Endodermal cell (in vitro differentiated cells): ENCODE measurements around the gene STON2. TPM values are rescaled to one million over a fixed set of nuclear protein-coding genes. Genes with fewer than 3 reads are reported as not detected.

Experiments
- DNase-seq: peaks from one replicate; pipeline ENCODE4 v3.0.0-alpha.2; 2017
- H3K27ac ChIP-seq: 2 replicates; pipeline ENCODE4 v1.5.1; 2013; ENCODE audit warnings: mild to moderate bottlenecking, low read depth, low read length, moderate library complexity
- H3K27me3 ChIP-seq: 2 replicates; pipeline ENCODE4 v1.6.1; 2013; ENCODE audit warnings: mild to moderate bottlenecking, low read length, moderate library complexity; ENCODE audit not compliant: insufficient read depth, control insufficient read depth, poor library complexity, severe bottlenecking
- H3K36me3 ChIP-seq: 2 replicates; pipeline ENCODE4 v1.7.0; 2013; ENCODE audit warnings: mild to moderate bottlenecking, low read length, moderate library complexity; ENCODE audit not compliant: control insufficient read depth, insufficient read depth
- H3K4me1 ChIP-seq: one replicate; pipeline ENCODE4 v1.7.0; 2013; ENCODE audit warnings: low read length; ENCODE audit not compliant: control insufficient read depth, insufficient read depth
- H3K4me3 ChIP-seq: 2 replicates; pipeline ENCODE4 v1.5.1; 2013; ENCODE audit warnings: mild to moderate bottlenecking, low read length, moderate library complexity
- H3K9ac ChIP-seq: 2 replicates; pipeline ENCODE4 v1.6.1; 2013; ENCODE audit warnings: mild to moderate bottlenecking, low read length, moderate library complexity; ENCODE audit not compliant: poor library complexity, severe bottlenecking; ENCODE audit errors: extremely low read depth
- H3K9me3 ChIP-seq: 2 replicates; pipeline ENCODE4 v1.6.1; 2013; ENCODE audit warnings: mild to moderate bottlenecking, low read length, moderate library complexity; ENCODE audit not compliant: control insufficient read depth
- H3K27ac Mint-ChIP-seq: 2 replicates; pipeline ENCODE4 v1.8.0; 2020; ENCODE audit warnings: mixed read lengths
- H3K27me3 Mint-ChIP-seq: 2 replicates; pipeline ENCODE4 v1.8.0; 2021; ENCODE audit warnings: mild to moderate bottlenecking, mixed read lengths; ENCODE audit not compliant: insufficient read depth
- H3K36me3 Mint-ChIP-seq: 2 replicates; pipeline ENCODE4 v1.8.0; 2020; ENCODE audit warnings: low read depth, mixed read lengths
- H3K4me1 Mint-ChIP-seq: 2 replicates; pipeline ENCODE4 v1.8.0; 2020; ENCODE audit warnings: mixed read lengths
- H3K4me3 Mint-ChIP-seq: 2 replicates; pipeline ENCODE4 v1.8.0; 2020; ENCODE audit warnings: mild to moderate bottlenecking, moderate library complexity, mixed read lengths
- H3K9me3 Mint-ChIP-seq: 2 replicates; pipeline ENCODE4 v1.8.0; 2020; ENCODE audit warnings: mild to moderate bottlenecking, mixed read lengths
- CTCF ChIP-seq: fragments of 200-600 bp; sonication (generic); conservative IDR thresholded peaks from 2 replicates; pipeline ENCODE4 v1.5.0; 2021; ENCODE audit warnings: antibody characterized with exemption, mild to moderate bottlenecking
- WGBS, 2 experiments: methylation state at CpG; one replicate each; pipeline versions ENCODE4 v1.1.5 to v1.1.7; 2013; ENCODE audit warnings: missing lambda C conversion rate in 2 of 2, mixed read lengths in 1 of 2; ENCODE audit not compliant: insufficient coverage in 1 of 2, insufficient read length in 1 of 2; 5-methylcytosine and 5-hydroxymethylcytosine counted together
- total RNA-seq, 2 donors: library from RNA; stranded (reverse); fragmentation: NEBNext Ultra II Directional in 1 of 2; extraction: Animal tissue kit (Norgen Biotek cat#: 25700) in 1 of 2; gene quantifications; 2 replicates in 1 of 2; 3 replicates in 1 of 2; pipeline ENCODE4 v1.2.1, GENCODE V29; 2021

STON2 gene
- total RNA-seq, 2 donors from 2014 or later, result 37.2 to 43.9 TPM

DNA sequence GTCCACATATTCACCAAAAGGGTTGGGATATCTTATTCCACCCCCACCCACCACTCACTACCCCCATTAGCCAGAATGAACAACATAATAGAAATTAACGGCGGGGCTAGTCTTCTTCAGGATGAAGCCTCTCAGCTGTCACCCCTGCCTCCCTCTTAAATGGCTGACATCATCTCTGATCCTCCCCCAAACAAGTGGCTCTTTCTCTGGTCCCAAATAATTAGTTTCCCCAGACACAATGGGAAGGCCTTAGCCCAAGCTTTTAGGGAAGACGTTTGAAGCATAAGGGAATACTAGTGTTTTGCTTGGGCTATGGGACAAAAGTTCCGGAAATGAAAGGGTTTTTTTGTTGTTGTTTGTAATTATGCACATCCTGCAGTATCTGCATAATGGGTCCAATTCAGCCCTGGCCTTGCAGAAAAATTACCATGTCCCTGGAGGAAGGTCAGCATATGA, 13.8 kb downstream of the STON2 start:
- TF ChIP-seq CTCF, result no peak
- Histone ChIP-seq H3K9ac (no peak overlapping the region), H3K27me3 (no peaks in the 10 kb centered on the region), H3K9me3 (no peaks in the 10 kb centered on the region), H3K27ac (no peak overlapping the region), H3K36me3 (no peaks in the 10 kb centered on the region), H3K4me1 (no peaks in the 10 kb centered on the region), H3K4me3 (no peak overlapping the region)
- Mint-ChIP-seq H3K27me3 (no peaks in the 10 kb centered on the region), H3K27ac (no peak overlapping the region), H3K36me3 (peaks cover 8% of the 10 kb centered on the region), H3K4me3 (no peak overlapping the region), H3K4me1 (peaks cover 7% of the 10 kb centered on the region), H3K9me3 (no peaks in the 10 kb centered on the region)
- WGBS, 2 experiments, result 57 to 68% methylated on average over 1 to 4 of the region's 4 CpGs
- no peak for DNase-seq

DNA sequence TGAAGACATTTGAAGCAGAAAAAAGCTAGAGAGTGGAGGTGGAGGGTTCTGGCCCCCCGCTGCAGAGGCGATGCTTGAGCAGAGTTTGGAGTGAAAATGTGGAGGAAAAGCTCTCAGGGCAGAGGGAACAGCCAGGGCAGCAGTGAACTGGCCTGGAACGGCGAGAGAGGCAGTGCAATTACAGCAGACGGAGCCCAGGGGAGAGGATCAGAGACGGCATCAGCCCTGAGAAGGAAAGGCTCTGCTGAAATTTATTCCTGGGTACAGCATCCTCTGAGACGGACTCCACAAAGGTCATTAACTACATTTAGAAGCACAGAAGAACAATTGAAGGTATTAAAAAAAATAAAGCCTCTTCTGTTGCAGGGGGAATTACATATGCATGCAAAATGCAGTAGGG, 14.2 kb downstream of the STON2 start:
- H3K27me3 Mint-ChIP-seq, result no peaks in the 10 kb centered on the region
- H3K36me3 ChIP-seq, result no peaks in the 10 kb centered on the region
- no peak overlapping the region for H3K27ac Mint-ChIP-seq
- H3K27ac ChIP-seq, result no peak overlapping the region
- no peaks in the 10 kb centered on the region for H3K27me3 ChIP-seq
- DNase-seq, result no peak
- no peak overlapping the region for H3K9ac ChIP-seq
- 91% methylated on average over 6 to 7 of the region's 7 CpGs for WGBS, 2 experiments
- H3K4me1 ChIP-seq, result no peaks in the 10 kb centered on the region
- H3K9me3 Mint-ChIP-seq, result no peaks in the 10 kb centered on the region
- no peaks in the 10 kb centered on the region for H3K9me3 ChIP-seq
- H3K36me3 Mint-ChIP-seq, result peaks cover 8% of the 10 kb centered on the region
- no peak overlapping the region for H3K4me3 Mint-ChIP-seq
- TF ChIP-seq CTCF, result no peak
- H3K4me3 ChIP-seq, result no peak overlapping the region
- H3K4me1 Mint-ChIP-seq, result peaks cover 7% of the 10 kb centered on the region

- no peaks in the 10 kb centered on the region for H3K27me3 Mint-ChIP-seq
- no peaks in the 10 kb centered on the region for H3K36me3 ChIP-seq
- peaks cover 3% of the 10 kb centered on the region for H3K9me3 ChIP-seq
- H3K9ac ChIP-seq, result no peak overlapping the region
- no peak for DNase-seq
- no peak overlapping the region for H3K27ac ChIP-seq
- no peak overlapping the region for H3K27ac Mint-ChIP-seq
- H3K4me1 Mint-ChIP-seq, result peaks cover 7% of the 10 kb centered on the region
- no peaks in the 10 kb centered on the region for H3K27me3 ChIP-seq
- H3K9me3 Mint-ChIP-seq, result peaks cover 4% of the 10 kb centered on the region
- no peak overlapping the region for H3K4me3 Mint-ChIP-seq
- H3K4me1 ChIP-seq, result no peaks in the 10 kb centered on the region
- peaks cover 12% of the 10 kb centered on the region for H3K36me3 Mint-ChIP-seq
- WGBS, 2 experiments, result 100% methylated on average over 1 of the region's 1 CpG
- no peak for TF ChIP-seq CTCF
- no peak overlapping the region for H3K4me3 ChIP-seq
These were observed 14.7 kb downstream of the STON2 start for GRCh38 chr14:81385419-81385818.
